Ishikawa (cell line): Measurements from ENCODE around the gene C10orf95.
A peak's percentile ranks its signal among the peaks of the same experiment; 100 is the strongest.

Source experiments
- CEBPB ChIP-seq: IDR thresholded peaks from 2 replicates; pipeline ENCODE4 v1.6.1; 2012
- CREB1 ChIP-seq: IDR thresholded peaks from 2 replicates; pipeline ENCODE4 v1.6.1; 2012; ENCODE audit warnings: low read depth
- EGR1 ChIP-seq: IDR thresholded peaks from 2 replicates; pipeline ENCODE4 v1.6.1; 2012
- EP300 ChIP-seq: IDR thresholded peaks from 2 replicates; pipeline ENCODE4 v1.6.1; 2012; ENCODE audit warnings: borderline replicate concordance
- FOXM1 ChIP-seq: IDR thresholded peaks from 2 replicates; pipeline ENCODE4 v1.6.1; 2012; ENCODE audit warnings: low read depth, borderline replicate concordance
- NFIC ChIP-seq: IDR thresholded peaks from 2 replicates; pipeline ENCODE4 v1.6.1; 2012
- RAD21 ChIP-seq: IDR thresholded peaks from 2 replicates; pipeline ENCODE4 v1.6.1; 2012; ENCODE audit warnings: low read depth
- TAF1 ChIP-seq: IDR thresholded peaks from 2 replicates; pipeline ENCODE4 v1.6.1; 2012; ENCODE audit warnings: low read depth, mild to moderate bottlenecking
- TCF12 ChIP-seq: IDR thresholded peaks from 2 replicates; pipeline ENCODE4 v1.6.1; 2012; ENCODE audit warnings: low read depth
- TEAD4 ChIP-seq: IDR thresholded peaks from 2 replicates; pipeline ENCODE4 v1.6.1; 2012
- YY1 ChIP-seq: IDR thresholded peaks from 2 replicates; pipeline ENCODE4 v1.6.1; 2012; ENCODE audit warnings: low read depth
- ZBTB7A ChIP-seq: IDR thresholded peaks from 2 replicates; pipeline ENCODE4 v1.6.1; 2012; ENCODE audit warnings: low read depth
- TF ChIP-seq, protein P1 (sequence below): IDR thresholded peaks from 2 replicates; pipeline ENCODE4 v1.6.1; 2012
- TF ChIP-seq, protein P2 (sequence below): IDR thresholded peaks from 2 replicates; pipeline ENCODE4 v1.6.1; 2012
- TF ChIP-seq, protein P3 (sequence below): IDR thresholded peaks from 2 replicates; pipeline ENCODE4 v1.6.1; 2012; ENCODE audit warnings: low read depth, mild to moderate bottlenecking

C10orf95 gene

DNA sequence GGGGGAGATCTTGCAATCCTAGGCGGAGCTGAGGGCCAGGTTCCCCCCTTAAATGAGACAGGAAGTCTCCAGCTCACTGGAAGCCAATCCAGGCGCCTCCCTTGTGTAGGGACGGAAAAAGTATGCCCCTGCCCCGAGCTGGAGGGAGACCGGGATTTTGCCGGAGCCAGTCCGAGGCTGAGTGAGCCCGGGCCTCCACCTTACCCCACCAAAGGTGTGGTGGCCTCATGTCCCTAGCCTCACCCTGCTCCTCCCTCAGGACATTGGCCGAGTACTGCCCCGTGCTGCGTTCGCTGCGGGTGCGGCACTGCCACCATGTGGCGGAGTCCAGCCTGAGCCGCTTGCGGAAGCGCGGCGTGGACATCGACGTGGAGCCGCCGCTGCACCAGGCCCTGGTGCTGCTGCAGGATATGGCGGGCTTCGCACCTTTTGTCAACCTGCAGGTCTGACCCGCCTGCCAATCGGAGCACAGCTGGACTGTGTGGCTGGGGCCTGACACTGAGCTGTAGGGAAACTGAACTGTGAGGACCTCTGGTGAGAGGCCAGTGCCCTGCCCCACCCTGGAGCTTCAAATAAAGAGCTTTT, 28.7 kb downstream of the C10orf95 start:
- TF ChIP-seq ZBTB7A, result no peak
- TF ChIP-seq, protein P1, sequence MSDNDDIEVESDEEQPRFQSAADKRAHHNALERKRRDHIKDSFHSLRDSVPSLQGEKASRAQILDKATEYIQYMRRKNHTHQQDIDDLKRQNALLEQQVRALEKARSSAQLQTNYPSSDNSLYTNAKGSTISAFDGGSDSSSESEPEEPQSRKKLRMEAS, result peak; percentile 86
- TF ChIP-seq FOXM1, result no peak
- peak; percentile 48; the same call in 1 of the 2 replicates for TF ChIP-seq RAD21
- TF ChIP-seq YY1, result 0 out of 2 replicates have a peak, but pooled peaks have one; percentile 43
- no peak for TF ChIP-seq TEAD4
- no peak for TF ChIP-seq NFIC
- TF ChIP-seq EGR1, result no peak
- no peak for TF ChIP-seq EP300
- TF ChIP-seq, protein P2, sequence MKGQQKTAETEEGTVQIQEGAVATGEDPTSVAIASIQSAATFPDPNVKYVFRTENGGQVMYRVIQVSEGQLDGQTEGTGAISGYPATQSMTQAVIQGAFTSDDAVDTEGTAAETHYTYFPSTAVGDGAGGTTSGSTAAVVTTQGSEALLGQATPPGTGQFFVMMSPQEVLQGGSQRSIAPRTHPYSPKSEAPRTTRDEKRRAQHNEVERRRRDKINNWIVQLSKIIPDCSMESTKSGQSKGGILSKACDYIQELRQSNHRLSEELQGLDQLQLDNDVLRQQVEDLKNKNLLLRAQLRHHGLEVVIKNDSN, result no peak
- TF ChIP-seq TAF1, result no peak
- no peak for TF ChIP-seq CREB1
- TF ChIP-seq, protein P3, sequence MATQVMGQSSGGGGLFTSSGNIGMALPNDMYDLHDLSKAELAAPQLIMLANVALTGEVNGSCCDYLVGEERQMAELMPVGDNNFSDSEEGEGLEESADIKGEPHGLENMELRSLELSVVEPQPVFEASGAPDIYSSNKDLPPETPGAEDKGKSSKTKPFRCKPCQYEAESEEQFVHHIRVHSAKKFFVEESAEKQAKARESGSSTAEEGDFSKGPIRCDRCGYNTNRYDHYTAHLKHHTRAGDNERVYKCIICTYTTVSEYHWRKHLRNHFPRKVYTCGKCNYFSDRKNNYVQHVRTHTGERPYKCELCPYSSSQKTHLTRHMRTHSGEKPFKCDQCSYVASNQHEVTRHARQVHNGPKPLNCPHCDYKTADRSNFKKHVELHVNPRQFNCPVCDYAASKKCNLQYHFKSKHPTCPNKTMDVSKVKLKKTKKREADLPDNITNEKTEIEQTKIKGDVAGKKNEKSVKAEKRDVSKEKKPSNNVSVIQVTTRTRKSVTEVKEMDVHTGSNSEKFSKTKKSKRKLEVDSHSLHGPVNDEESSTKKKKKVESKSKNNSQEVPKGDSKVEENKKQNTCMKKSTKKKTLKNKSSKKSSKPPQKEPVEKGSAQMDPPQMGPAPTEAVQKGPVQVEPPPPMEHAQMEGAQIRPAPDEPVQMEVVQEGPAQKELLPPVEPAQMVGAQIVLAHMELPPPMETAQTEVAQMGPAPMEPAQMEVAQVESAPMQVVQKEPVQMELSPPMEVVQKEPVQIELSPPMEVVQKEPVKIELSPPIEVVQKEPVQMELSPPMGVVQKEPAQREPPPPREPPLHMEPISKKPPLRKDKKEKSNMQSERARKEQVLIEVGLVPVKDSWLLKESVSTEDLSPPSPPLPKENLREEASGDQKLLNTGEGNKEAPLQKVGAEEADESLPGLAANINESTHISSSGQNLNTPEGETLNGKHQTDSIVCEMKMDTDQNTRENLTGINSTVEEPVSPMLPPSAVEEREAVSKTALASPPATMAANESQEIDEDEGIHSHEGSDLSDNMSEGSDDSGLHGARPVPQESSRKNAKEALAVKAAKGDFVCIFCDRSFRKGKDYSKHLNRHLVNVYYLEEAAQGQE, result no peak
- TF ChIP-seq CEBPB, result no peak
- TF ChIP-seq TCF12, result no peak

DNA sequence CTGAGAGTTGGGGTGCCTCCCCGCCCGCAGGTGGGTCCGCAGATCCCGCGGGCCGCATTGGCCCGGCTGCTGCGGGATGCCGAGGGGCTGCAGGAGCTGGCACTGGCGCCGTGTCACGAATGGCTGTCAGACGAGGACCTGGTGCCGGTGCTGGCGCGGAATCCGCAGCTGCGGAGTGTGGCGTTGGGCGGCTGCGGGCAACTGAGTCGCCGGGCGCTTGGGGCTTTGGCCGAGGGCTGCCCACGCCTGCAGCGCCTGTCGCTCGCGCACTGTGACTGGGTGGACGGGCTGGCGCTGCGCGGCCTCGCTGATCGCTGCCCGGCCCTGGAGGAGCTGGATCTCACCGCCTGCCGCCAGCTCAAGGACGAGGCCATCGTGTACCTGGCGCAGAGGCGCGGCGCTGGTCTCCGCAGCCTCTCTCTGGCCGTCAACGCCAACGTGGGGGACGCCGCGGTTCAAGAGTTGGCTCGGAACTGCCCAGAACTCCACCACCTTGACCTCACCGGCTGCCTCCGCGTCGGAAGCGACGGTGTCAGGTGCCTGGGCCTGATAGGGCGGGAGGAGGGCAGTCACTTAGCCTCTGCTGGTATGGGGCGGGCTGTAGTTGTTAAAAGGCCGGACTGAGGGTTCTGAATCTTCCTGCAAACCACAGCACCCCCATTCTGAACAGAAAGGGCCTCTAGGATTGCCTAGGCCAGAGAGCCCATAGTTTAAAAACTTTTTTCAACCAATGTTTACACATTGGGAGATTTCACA, 29.4 kb downstream of the C10orf95 start:
- TF ChIP-seq TCF12 (no peak), RAD21 (no peak), TAF1 (no peak), EP300 (no peak; the same call in 1 of the 2 replicates), ZBTB7A (no peak), YY1 (peak; percentile 29; the same call in 1 of the 2 replicates), TEAD4 (0 out of 2 replicates have a peak, but pooled peaks have one; percentile 15), NFIC (peak; percentile 25; the same call in 1 of the 2 replicates), CEBPB (no peak), CREB1 (no peak), EGR1 (peak; percentile 42; the same call in 1 of the 2 replicates), FOXM1 (no peak)
- TF ChIP-seq, protein P2, result peak; percentile 67
- TF ChIP-seq, protein P3, result 0 out of 2 replicates have a peak, but pooled peaks have one; percentile 7
- TF ChIP-seq, protein P1, result peak; percentile 79

DNA sequence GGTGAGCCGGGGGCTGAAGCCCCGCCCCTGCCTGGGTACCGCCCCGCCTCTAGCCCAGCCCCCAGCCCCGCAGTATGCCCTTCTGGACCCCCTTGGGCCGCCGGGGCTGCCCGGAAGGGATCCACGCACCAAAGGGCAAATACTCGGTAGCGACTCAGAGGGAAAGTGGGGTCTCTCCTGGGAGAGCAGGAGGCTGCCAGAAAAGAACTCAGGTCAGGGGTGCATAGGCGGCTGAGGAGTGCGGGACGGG, 29.9 kb downstream of the C10orf95 start:
- TF ChIP-seq, protein P2, result no peak
- TF ChIP-seq ZBTB7A, result peak; percentile 92

DNA sequence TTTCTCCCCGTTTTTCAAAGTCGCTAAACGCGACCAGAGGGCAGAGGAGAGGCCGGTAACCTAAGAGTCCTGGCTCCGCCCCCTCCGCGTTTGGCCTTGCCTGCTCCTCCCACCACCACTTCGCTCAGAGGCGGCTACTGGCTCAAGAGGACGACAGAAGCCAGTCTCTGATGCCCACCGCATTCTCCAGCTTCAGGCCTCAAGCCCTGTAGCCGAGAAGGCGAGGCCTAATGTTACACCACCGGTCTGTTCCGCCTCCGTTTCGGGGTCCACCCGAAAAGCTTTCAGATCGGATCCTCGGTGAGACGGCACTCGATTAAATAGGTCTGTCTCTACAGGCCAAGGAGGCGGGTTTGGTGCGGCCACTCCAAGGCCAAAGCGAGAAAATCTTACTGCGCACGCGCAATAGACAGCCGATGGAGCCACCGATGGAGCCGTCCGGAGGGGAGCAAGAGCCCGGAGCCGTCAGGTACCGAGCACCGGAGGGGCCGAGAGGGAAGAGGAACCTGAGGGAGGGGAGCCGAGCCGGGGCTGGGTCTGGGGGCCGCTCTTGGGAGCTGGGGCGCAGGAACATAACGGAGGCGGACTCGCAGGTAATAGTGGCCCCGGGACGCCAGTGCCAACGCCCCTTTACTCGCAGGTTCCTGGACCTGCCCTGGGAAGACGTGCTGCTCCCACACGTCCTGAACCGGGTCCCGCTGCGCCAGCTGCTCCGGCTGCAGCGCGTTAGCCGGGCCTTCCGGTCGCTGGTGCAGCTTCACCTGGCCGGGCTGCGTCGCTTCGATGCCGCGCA, 30.4 kb downstream of the C10orf95 start, which contains the start of gene FBXL15:
Gene FBXL15, plus strand, starts transcription at position 123 of the 793 bp plus-strand sequence. Its CDS starts 294 bp downstream, at position 417.
- no peak; the same call in 1 of the 2 replicates for TF ChIP-seq TEAD4
- peak; percentile 28; the same call in 1 of the 2 replicates for TF ChIP-seq EGR1
- no peak for TF ChIP-seq EP300
- TF ChIP-seq YY1, result peak; percentile 76
- TF ChIP-seq TAF1, result peak; percentile 83; the same call in 1 of the 2 replicates
- peak; percentile 45; the same call in 1 of the 2 replicates for TF ChIP-seq NFIC
- TF ChIP-seq, protein P2, result peak; percentile 35; the same call in 1 of the 2 replicates
- peak; percentile 63; the same call in 1 of the 2 replicates for TF ChIP-seq ZBTB7A
- TF ChIP-seq, protein P3, result peak; percentile 1; the same call in 1 of the 2 replicates
- 0 out of 2 replicates have a peak, but pooled peaks have one; percentile 2 for TF ChIP-seq RAD21
- TF ChIP-seq, protein P1, result peak; percentile 59; the same call in 1 of the 2 replicates
- TF ChIP-seq CEBPB, result 0 out of 2 replicates have a peak, but pooled peaks have one; percentile 16
- TF ChIP-seq TCF12, result peak; percentile 86
- TF ChIP-seq FOXM1, result 0 out of 2 replicates have a peak, but pooled peaks have one; percentile 34
- TF ChIP-seq CREB1, result peak; percentile 49; the same call in 1 of the 2 replicates
